Gastrocnemius medialis (tissue), 4 donors: ENCODE measurements around the gene ALX4.

Experiments
- CTCF ChIP-seq, 5 experiments: fragments of 450-650 bp in 3 of 5; fragments of 200-600 bp in 2 of 5; sonication (generic) in 2 of 5; IDR thresholded peaks in 4 of 5; conservative IDR thresholded peaks in 1 of 5; 1 replicate in 4 of 5; 2 replicates in 1 of 5; pipeline ENCODE4 v1.5.1; 2016 to 2019; ENCODE audit warnings: antibody characterized with exemption in 5 of 5, mild to moderate bottlenecking in 3 of 5, moderate library complexity in 3 of 5
- POLR2A ChIP-seq, 2 donors: fragments of 450-650 bp; IDR thresholded peaks; one replicate each; pipeline ENCODE4 v1.6.1; 2017; ENCODE audit warnings: antibody characterized with exemption in 2 of 2, mild to moderate bottlenecking in 2 of 2, moderate library complexity in 2 of 2

GRCh38 chr11:44335052-44335760 is 25.3 kb upstream of the ALX4 start:
- no peak for TF ChIP-seq CTCF (IDR thresholded peaks at IDR 0.05 in 4 of 5, conservative IDR thresholded peaks at IDR 0.05 in 1 of 5)
- TF ChIP-seq POLR2A (IDR thresholded peaks at IDR 0.05) = no peak
